HepG2 (cell line): ENCODE data around the gene GNG12. TPM values are rescaled to one million over a fixed set of nuclear protein-coding genes. Genes with fewer than 3 reads are reported as not detected.

ENCODE experiments used
- ATAC-seq: fragments of 200-7000 bp; cut with Tn5 transposase; 3 replicates; pipeline ENCODE4 v1.9.1; 2020; ENCODE audit warnings: mild to moderate bottlenecking, moderate library complexity
- BruUV-seq: library from RNA; stranded (reverse); fragments of 400-500 nt; replicated peaks from 2 replicates; lab custom pipeline; 2021; lab: Mats Ljungman, UMichigan
- CTCF ChIA-PET: fragments of 300-600 bp; formaldehyde crosslinking; extraction: SDS; loops from one replicate; lab custom pipeline; 2021; ENCODE audit warnings: low total read pairs, inconsistent platforms, low intra/inter-chr PET ratio; lab: Yijun Ruan, JAX
- POLR2A ChIA-PET: fragments of 350-600 bp; sonication (Branson Sonifier 250); formaldehyde crosslinking; loops from one replicate; lab custom pipeline; 2020; ENCODE audit warnings: antibody characterized with exemption, inconsistent platforms; lab: Yijun Ruan, JAX
- DNase-seq: peaks from one replicate; pipeline ENCODE4 v3.0.0-alpha.2; 2015; ENCODE audit warnings: low spot score
- FAIRE-seq: peaks from 3 replicates; lab custom pipeline; 2011; peaks lifted over from hg19 to GRCh38; lab: Jason Lieb, UNC
- H2AFZ ChIP-seq: one replicate; pipeline ENCODE4 v1.6.1; 2011; ENCODE audit warnings: low read length, inconsistent platforms
- H3K27ac ChIP-seq: fragments of 300-600 bp; 3 replicates; pipeline ENCODE4 v1.8.0; 2011; ENCODE audit warnings: mixed run types, mild to moderate bottlenecking, mixed read lengths, low read length, inconsistent platforms; ENCODE audit not compliant: insufficient read depth; ENCODE audit errors: extremely low read length
- H3K27me3 ChIP-seq, 2 experiments: fragments of 200-600 bp in 1 of 2; 2 replicates in 1 of 2; 3 replicates in 1 of 2; pipeline versions ENCODE4 v1.6.0 to v1.8.0; 2011; ENCODE audit warnings: low read length in 2 of 2, mild to moderate bottlenecking in 2 of 2, moderate library complexity in 2 of 2, inconsistent platforms in 1 of 2; ENCODE audit not compliant: insufficient read depth in 2 of 2, control insufficient read depth in 1 of 2
- H3K36me3 ChIP-seq, 2 experiments: fragments of 200-600 bp in 1 of 2; replicated peaks in 1 of 2; 2 replicates in 1 of 2; 3 replicates in 1 of 2; pipeline versions ENCODE4 v1.5.1 to v1.8.0; 2011; ENCODE audit warnings: low read length in 2 of 2, inconsistent platforms in 1 of 2; ENCODE audit not compliant: insufficient read depth in 2 of 2, control insufficient read depth in 1 of 2
- H3K4me1 ChIP-seq: 2 replicates; pipeline ENCODE4 v1.5.1; 2012; ENCODE audit warnings: low read length, inconsistent platforms; ENCODE audit not compliant: insufficient read depth
- H3K4me2 ChIP-seq: 2 replicates; pipeline ENCODE4 v1.6.0; 2011; ENCODE audit warnings: low read depth, low read length, inconsistent platforms
- H3K4me3 ChIP-seq, 3 experiments: fragments of 200-600 bp in 1 of 3; sonication (generic), shearing (Covaris generic) in 1 of 3; replicated peaks in 1 of 3; 2 replicates each; pipeline ENCODE4 v1.5.1; 2011 to 2016; ENCODE audit warnings: low read length in 3 of 3, inconsistent platforms in 2 of 3, low read depth in 2 of 3, mild to moderate bottlenecking in 2 of 3, control low read depth in 1 of 3, mixed read lengths in 1 of 3; ENCODE audit not compliant: insufficient read depth in 1 of 3
- H3K79me2 ChIP-seq: one replicate; pipeline ENCODE4 v1.6.1; 2011; ENCODE audit warnings: low read length, inconsistent platforms; ENCODE audit not compliant: insufficient read depth
- H3K9ac ChIP-seq: 2 replicates; pipeline ENCODE4 v1.6.0; 2011; ENCODE audit warnings: mild to moderate bottlenecking, low read depth, low read length, inconsistent platforms; ENCODE audit not compliant: insufficient read depth
- H3K9me3 ChIP-seq: 2 replicates; pipeline ENCODE4 v1.5.1; 2012; ENCODE audit warnings: mild to moderate bottlenecking, low read length
- H4K20me1 ChIP-seq: 2 replicates; pipeline ENCODE4 v1.6.0; 2011; ENCODE audit warnings: inconsistent platforms, mild to moderate bottlenecking, low read length, moderate library complexity; ENCODE audit not compliant: insufficient read depth
- DR1 ChIP-seq: sonication (generic); formaldehyde crosslinking; IDR thresholded peaks from 2 replicates; pipeline ENCODE4 v1.8.0; 2021; ENCODE audit warnings: mild to moderate bottlenecking, missing genetic modification reagents, inconsistent platforms
- GABPB1 ChIP-seq: IDR thresholded peaks from 2 replicates; pipeline ENCODE4 v1.6.1; 2016; ENCODE audit warnings: mild to moderate bottlenecking, missing genetic modification reagents, moderate library complexity, missing compliant biosample characterization
- KDM4B ChIP-seq: sonication (generic); formaldehyde crosslinking; IDR thresholded peaks from 2 replicates; pipeline ENCODE4 v1.4.0; 2020; ENCODE audit warnings: missing genetic modification reagents
- KLF12 ChIP-seq: sonication (generic); formaldehyde crosslinking; IDR thresholded peaks from 2 replicates; pipeline ENCODE4 v1.4.0; 2020; ENCODE audit warnings: missing genetic modification reagents, borderline replicate concordance
- KLF13 ChIP-seq: sonication (generic); formaldehyde crosslinking; IDR thresholded peaks from 2 replicates; pipeline ENCODE4 v1.4.0; 2020; ENCODE audit warnings: mild to moderate bottlenecking, missing genetic modification reagents
- MAF1 ChIP-seq: sonication (generic); formaldehyde crosslinking; IDR thresholded peaks from 2 replicates; pipeline ENCODE4 v1.5.0; 2020; ENCODE audit warnings: missing genetic modification reagents, borderline replicate concordance
- MATR3 ChIP-seq: sonication (generic); formaldehyde crosslinking; IDR thresholded peaks from 2 replicates; pipeline ENCODE4 v1.4.0; 2020; ENCODE audit warnings: missing genetic modification reagents
- MTF1 ChIP-seq: sonication (generic); formaldehyde crosslinking; IDR thresholded peaks from 2 replicates; pipeline ENCODE4 v1.5.0; 2020; ENCODE audit warnings: missing genetic modification reagents
- NFIB ChIP-seq: sonication (generic); formaldehyde crosslinking; IDR thresholded peaks from 2 replicates; pipeline ENCODE4 v1.9.0; 2021; ENCODE audit warnings: missing genetic modification reagents, mild to moderate bottlenecking, borderline replicate concordance
- NR2F1 ChIP-seq, 2 experiments: fragments of 450-650 bp in 1 of 2; formaldehyde crosslinking in 1 of 2; IDR thresholded peaks; 2 replicates each; pipeline versions ENCODE4 v1.5.0 to v1.6.1; 2016 to 2020; ENCODE audit warnings: mild to moderate bottlenecking in 1 of 2, missing compliant biosample characterization in 1 of 2, missing genetic modification reagents in 1 of 2, moderate library complexity in 1 of 2
- RFXANK ChIP-seq: IDR thresholded peaks from 2 replicates; pipeline ENCODE4 v1.6.1; 2016
- RFXAP ChIP-seq: sonication (generic); formaldehyde crosslinking; IDR thresholded peaks from 2 replicates; pipeline ENCODE4 v1.4.0; 2020; ENCODE audit warnings: missing genetic modification reagents, borderline replicate concordance
- SALL2 ChIP-seq: sonication (generic); formaldehyde crosslinking; IDR thresholded peaks from 2 replicates; pipeline ENCODE4 v1.8.1; 2023; ENCODE audit warnings: mild to moderate bottlenecking, missing genetic modification reagents, inconsistent platforms
- SIN3A ChIP-seq: IDR thresholded peaks from 2 replicates; pipeline ENCODE4 v1.6.1; 2011; ENCODE audit warnings: low read depth, mild to moderate bottlenecking, control low read depth, low read length, borderline replicate concordance
- TBX2 ChIP-seq: sonication (generic); formaldehyde crosslinking; IDR thresholded peaks from 2 replicates; pipeline ENCODE4 v1.5.0; 2020; ENCODE audit warnings: missing genetic modification reagents, mild to moderate bottlenecking, borderline replicate concordance
- ZNF44 ChIP-seq: sonication (generic); formaldehyde crosslinking; IDR thresholded peaks from 2 replicates; pipeline ENCODE4 v1.5.1; 2020; ENCODE audit warnings: mild to moderate bottlenecking, missing genetic modification reagents
- ZNF616 ChIP-seq: sonication (generic); formaldehyde crosslinking; IDR thresholded peaks from 2 replicates; pipeline ENCODE4 v1.5.0; 2020; ENCODE audit warnings: low read depth, mild to moderate bottlenecking, missing genetic modification reagents
- ZNF782 ChIP-seq: sonication (generic); formaldehyde crosslinking; IDR thresholded peaks from 2 replicates; pipeline ENCODE4 v1.4.0; 2020; ENCODE audit warnings: missing genetic modification reagents, mild to moderate bottlenecking, borderline replicate concordance
- WGBS: methylation state at CpG from one replicate; pipeline ENCODE4 v1.1.6; 2017; ENCODE audit warnings: low lambda C conversion rate; 5-methylcytosine and 5-hydroxymethylcytosine counted together
- in situ Hi-C: cut with HindIII; loops from 2 replicates; pipeline ENCODE4 v1.10.0; 2017; ENCODE audit warnings: low pct_unique_long_range_greater_than_20kb; ENCODE audit not compliant: extremely low pct_ligation_motif_present
- intact Hi-C: fragments of 100-400 bp; cut with micrococcal nuclease; formaldehyde crosslinking; loops from one replicate; pipeline ENCODE4 v1.10.0; 2022; ENCODE audit not compliant: unreplicated experiment
- polyA plus RNA-seq, 8 experiments: library from polyadenylated mRNA; depleted of rRNA in 3 of 8; stranded (reverse) in 7 of 8; unstranded in 1 of 8; fragments of >200 nt; fragmentation: Illumina TruSeq in 4 of 8; extraction: Trizol in 4 of 8; gene quantifications; 2 replicates each; pipeline versions ENCODE4 v1.2.1 to v1.2.3, GENCODE V29; 2011 to 2016; ENCODE audit warnings: low read depth in 4 of 8, missing spikeins in 1 of 8, mixed read lengths in 1 of 8; ENCODE audit not compliant: insufficient read depth in 1 of 8
- total RNA-seq, 5 experiments: library from RNA; depleted of rRNA; stranded (reverse); fragments of >200 nt; fragmentation: Illumina TruSeq; extraction: Trizol; gene quantifications; 2 replicates each; pipeline ENCODE4 v1.2.3, GENCODE V29; 2016; ENCODE audit warnings: low read depth in 1 of 5
- TF ChIP-seq, protein P1 (sequence below): sonication (generic); formaldehyde crosslinking; IDR thresholded peaks from 2 replicates; pipeline ENCODE4 v1.8.0; 2022; ENCODE audit warnings: low read depth, missing genetic modification reagents

Gene GNG12
- total and polyA plus RNA-seq, 2 of the 13 experiments (the other 11 are each of a cell fraction or from before 2014, with no cell fraction given), result 0.11 TPM

DNA sequence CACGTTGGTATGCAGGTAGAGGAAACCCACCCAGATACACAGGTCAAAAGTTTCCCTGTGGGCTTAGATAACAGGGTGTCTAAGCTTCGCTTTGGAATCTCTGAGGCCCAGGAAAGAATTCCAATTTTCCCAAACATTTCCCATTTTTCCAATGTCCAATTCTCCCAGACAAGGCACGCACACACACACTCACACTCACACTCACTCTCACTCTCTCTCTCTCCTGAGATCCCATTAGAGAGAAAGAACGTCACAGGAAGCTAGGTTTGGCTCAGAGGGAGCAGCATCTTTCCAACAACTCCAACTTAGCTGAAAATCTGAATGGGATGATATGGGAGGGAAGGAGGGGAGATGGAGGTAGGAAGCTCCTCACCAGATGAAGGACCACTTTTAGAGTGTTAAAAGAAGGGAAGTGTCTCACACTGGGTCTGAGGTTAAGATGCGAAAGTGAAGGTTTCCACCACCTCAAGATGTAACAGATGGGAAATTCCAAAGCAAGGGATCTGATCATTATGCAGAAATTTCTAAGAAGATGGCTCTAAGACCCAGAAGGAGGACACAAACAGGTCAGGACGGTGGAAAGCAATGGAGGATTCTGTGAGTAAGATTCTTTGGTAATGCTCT, 63.5 kb downstream of the GNG12 start:
- peaks cover under 1% of the 10 kb centered on the region; the same call in 1 of the 2 replicates for H3K4me1 ChIP-seq
- no peak for ATAC-seq
- H2AFZ ChIP-seq, result no peak overlapping the region
- no peak for FAIRE-seq
- BruUV-seq, result no TSS peak
- H4K20me1 ChIP-seq, result no peaks in the 10 kb centered on the region
- no peak for DNase-seq
- WGBS, result 9% methylated on average over 6 of the region's 6 CpGs
- no peaks in the 10 kb centered on the region for H3K79me2 ChIP-seq
- no peak for TF ChIP-seq DR1
- TF ChIP-seq GABPB1 (CRISPR knock-in tag), result no peak
- no peak for TF ChIP-seq NFIB (CRISPR knock-in tag)
- no peak for TF ChIP-seq RFXAP
- TF ChIP-seq KLF12, result no peak
- TF ChIP-seq MTF1, result no peak
- TF ChIP-seq TBX2 (CRISPR knock-in tag), result no peak
- no peak for TF ChIP-seq NR2F1 (CRISPR knock-in tag; IDR thresholded peaks at IDR 0.05)
- no peak for TF ChIP-seq SALL2 (CRISPR knock-in tag)
- TF ChIP-seq, protein P1, sequence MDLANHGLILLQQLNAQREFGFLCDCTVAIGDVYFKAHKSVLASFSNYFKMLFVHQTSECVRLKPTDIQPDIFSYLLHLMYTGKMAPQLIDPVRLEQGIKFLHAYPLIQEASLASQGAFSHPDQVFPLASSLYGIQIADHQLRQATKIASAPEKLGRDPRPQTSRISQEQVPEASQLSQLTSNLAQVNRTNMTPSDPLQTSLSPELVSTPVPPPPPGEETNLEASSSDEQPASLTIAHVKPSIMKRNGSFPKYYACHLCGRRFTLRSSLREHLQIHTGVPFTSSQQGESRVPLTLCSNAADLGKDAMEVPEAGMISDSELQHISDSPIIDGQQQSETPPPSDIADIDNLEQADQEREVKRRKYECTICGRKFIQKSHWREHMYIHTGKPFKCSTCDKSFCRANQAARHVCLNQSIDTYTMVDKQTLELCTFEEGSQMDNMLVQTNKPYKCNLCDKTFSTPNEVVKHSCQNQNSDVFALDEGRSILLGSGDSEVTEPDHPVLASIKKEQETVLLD (CRISPR knock-in tag), result no peak
- no peak for TF ChIP-seq RFXANK
- TF ChIP-seq ZNF616 (CRISPR knock-in tag), result no peak
- TF ChIP-seq MAF1 (CRISPR knock-in tag), result no peak
- TF ChIP-seq ZNF44 (CRISPR knock-in tag), result no peak
- no peak for TF ChIP-seq ZNF782 (CRISPR knock-in tag)
- no peak for TF ChIP-seq MATR3
- no peak for TF ChIP-seq KLF13 (CRISPR knock-in tag)
- TF ChIP-seq KDM4B (CRISPR knock-in tag), result no peak
- no peak for TF ChIP-seq SIN3A
- ChIA-PET POLR2A (interaction anchor here (0.9 kb wide), 1 partner anchor 235 kb away, joined by 3 read pairs; no protein-coding TSS in a partner anchor), CTCF (no interaction called here)
- H3K4me2 ChIP-seq, result no peak overlapping the region
- H3K27ac ChIP-seq, result no peak overlapping the region
- H3K9ac ChIP-seq, result no peak overlapping the region
- intact Hi-C loops (loop anchor here (2.0 to 10.0 kb wide), 2 partner anchors 209 to 535 kb away; no protein-coding TSS in a partner anchor), in situ Hi-C loops (no loop called here)
- no peaks in the 10 kb centered on the region for H3K36me3 ChIP-seq
- no peaks in the 10 kb centered on the region for H3K9me3 ChIP-seq
- H3K4me3 ChIP-seq, result no peak overlapping the region
- peaks cover 0 to 6% of the 10 kb centered on the region in 2 experiments; a peak in 1 of 5 replicates for H3K27me3 ChIP-seq
